ENCODE results near the gene KSR2. TPM values are rescaled to one million over a fixed set of nuclear protein-coding genes. Genes with fewer than 3 reads are reported as not detected.

KSR2 gene
- total and polyA plus RNA-seq, 4 donors = 0.09 to 1.8 (median 0.37) TPM

- 45 to 47% methylated on average over 11 of the region's 11 CpGs for WGBS, 2 donors
- Histone ChIP-seq H3K27me3 (ENCODE audit: control insufficient read depth in 3 of 3, insufficient read depth in 3 of 3, low read length in 2 of 3) (no peaks in the 10 kb centered on the region), H3K9ac (ENCODE audit: insufficient read depth in 1 of 2, low read length in 2 of 2) (no peak overlapping the region), H3K27ac (ENCODE audit: low read depth in 1 of 2, low read length in 1 of 2) (no peak overlapping the region), H3K4me3 (no peak overlapping the region), H3K9me3 (ENCODE audit: control insufficient read depth in 4 of 4, insufficient read depth in 3 of 4, low read length in 3 of 4) (peaks cover 0 to 3% (median 1%) of the 10 kb centered on the region in 4 donors), H3K36me3 (ENCODE audit: control insufficient read depth in 4 of 4, insufficient read depth in 4 of 4, low read length in 4 of 4) (no peaks in the 10 kb centered on the region), H3K4me1 (ENCODE audit: control insufficient read depth in 5 of 5, insufficient read depth in 5 of 5, low read length in 5 of 5) (no peaks in the 10 kb centered on the region)
- ATAC-seq (ENCODE audit: insufficient read depth, low FRiP score) (no peak), DNase-seq (no peak)
- TF ChIP-seq CTCF (IDR thresholded peaks at IDR 0.05; ENCODE audit: control extremely low read depth, extremely low read depth) = no peak
These were observed 61.6 kb downstream of the KSR2 start for GRCh38 chr12:117907108-117907689.

GRCh38 chr12:117904051-117904450, 64.7 kb downstream of the KSR2 start:
- Histone ChIP-seq H3K9me3 (ENCODE audit: control insufficient read depth in 4 of 4, insufficient read depth in 3 of 4, low read length in 3 of 4) (peaks cover 0 to 3% (median 0%) of the 10 kb centered on the region in 4 donors), H3K4me3 (no peak overlapping the region), H3K27ac (ENCODE audit: low read depth in 1 of 2, low read length in 1 of 2) (no peak overlapping the region), H3K27me3 (ENCODE audit: control insufficient read depth in 3 of 3, insufficient read depth in 3 of 3, low read length in 2 of 3) (no peaks in the 10 kb centered on the region), H3K36me3 (ENCODE audit: control insufficient read depth in 4 of 4, insufficient read depth in 4 of 4, low read length in 4 of 4) (no peaks in the 10 kb centered on the region), H3K9ac (ENCODE audit: insufficient read depth in 1 of 2, low read length in 2 of 2) (no peak overlapping the region), H3K4me1 (ENCODE audit: control insufficient read depth in 5 of 5, insufficient read depth in 5 of 5, low read length in 5 of 5) (no peaks in the 10 kb centered on the region)
- DNase-seq (no peak), ATAC-seq (ENCODE audit: insufficient read depth, low FRiP score) (no peak)
- WGBS, 2 donors = 86 to 92% methylated on average over 6 of the region's 6 CpGs
- no peak for TF ChIP-seq CTCF (IDR thresholded peaks at IDR 0.05; ENCODE audit: control extremely low read depth, extremely low read depth)

- no peak for ATAC-seq (ENCODE audit: insufficient read depth, low FRiP score)
- no peak overlapping the region for H3K9ac ChIP-seq (ENCODE audit: insufficient read depth in 1 of 2, low read length in 2 of 2)
- no peak overlapping the region for H3K27ac ChIP-seq (ENCODE audit: low read depth in 1 of 2, low read length in 1 of 2)
- no peaks in the 10 kb centered on the region for H3K36me3 ChIP-seq (ENCODE audit: control insufficient read depth in 4 of 4, insufficient read depth in 4 of 4, low read length in 4 of 4)
- no peak for DNase-seq
- TF ChIP-seq CTCF (IDR thresholded peaks at IDR 0.05; ENCODE audit: control extremely low read depth, extremely low read depth) = no peak
- H3K4me3 ChIP-seq = no peak overlapping the region
- peaks cover 0 to 3% (median 0%) of the 10 kb centered on the region in 4 donors for H3K9me3 ChIP-seq (ENCODE audit: control insufficient read depth in 4 of 4, insufficient read depth in 3 of 4, low read length in 3 of 4)
- WGBS, 2 donors = 72 to 78% methylated on average over 3 of the region's 3 CpGs
- no peaks in the 10 kb centered on the region for H3K27me3 ChIP-seq (ENCODE audit: control insufficient read depth in 3 of 3, insufficient read depth in 3 of 3, low read length in 2 of 3)
- no peaks in the 10 kb centered on the region for H3K4me1 ChIP-seq (ENCODE audit: control insufficient read depth in 5 of 5, insufficient read depth in 5 of 5, low read length in 5 of 5)
These were observed 65.5 kb downstream of the KSR2 start for GRCh38 chr12:117903110-117903840.
